GM12872 (cell line): Measurements from ENCODE around the gene EIF4E1B.

Source experiments
- CTCF ChIP-seq: IDR thresholded peaks from 3 replicates; pipeline ENCODE4 v1.5.1; 2011; ENCODE audit warnings: low read depth, mild to moderate bottlenecking, low read length, moderate library complexity; ENCODE audit not compliant: insufficient read depth

The EIF4E1B gene

GRCh38 chr5:176674799-176675198 is 44.3 kb downstream of the EIF4E1B start:
- TF ChIP-seq CTCF: no peak

GRCh38 chr5:176675676-176676360 is 45.3 kb downstream of the EIF4E1B start:
- peak; percentile 31; the same call in 1 of the 3 replicates for TF ChIP-seq CTCF

- no peak for TF ChIP-seq CTCF
Measured at GRCh38 chr5:176676361-176676824, 45.9 kb downstream of the EIF4E1B start.

- no peak for TF ChIP-seq CTCF
Measured at GRCh38 chr5:176677209-176677939, 46.9 kb downstream of the EIF4E1B start.

- TF ChIP-seq CTCF: no peak
Measured at GRCh38 chr5:176678584-176678983, 48.1 kb downstream of the EIF4E1B start.

GRCh38 chr5:176679365-176680225 is 49.1 kb downstream of the EIF4E1B start:
- no peak for TF ChIP-seq CTCF

- TF ChIP-seq CTCF: no peak
Measured at GRCh38 chr5:176680226-176680563, 49.7 kb downstream of the EIF4E1B start.
